GM12878 (cell line): ENCODE results near the gene SLC25A11. TPM values are rescaled to one million over a fixed set of nuclear protein-coding genes. Genes with fewer than 3 reads are reported as not detected.

Experiments
- ATAC-seq: fragments of 200-7000 bp; cut with Tn5 transposase; 3 replicates; pipeline ENCODE4 v1.9.1; 2020; ENCODE audit warnings: mild to moderate bottlenecking, moderate library complexity
- BruUV-seq: library from RNA; stranded (reverse); fragments of 400-500 nt; replicated peaks from 2 replicates; lab custom pipeline; 2021; lab: Mats Ljungman, UMichigan
- CTCF ChIA-PET: fragments of 300-600 bp; sonication (Branson Sonifier 250); formaldehyde crosslinking; extraction: SDS; loops from one replicate; lab custom pipeline; 2021; ENCODE audit warnings: inconsistent platforms; lab: Yijun Ruan, JAX
- POLR2A ChIA-PET: fragments of 350-600 bp; formaldehyde crosslinking; extraction: SDS; loops from one replicate; lab custom pipeline; 2021; ENCODE audit warnings: inconsistent platforms; lab: Charles Lee
- RAD21 ChIA-PET: fragments of 300-600 bp; sonication (Branson Sonifier 250); formaldehyde crosslinking; loops from one replicate; lab custom pipeline; 2023; ENCODE audit warnings: antibody characterized with exemption; ENCODE audit not compliant: unreplicated experiment; lab: Charles Lee
- SMC1A ChIA-PET: fragments of 300-600 bp; sonication (Branson Sonifier 250); formaldehyde crosslinking; loops from one replicate; lab custom pipeline; 2023; ENCODE audit not compliant: unreplicated experiment, uncharacterized antibody; lab: Charles Lee
- DNase-seq: peaks from one replicate; pipeline ENCODE4 v3.0.0-alpha.2; 2011; ENCODE audit warnings: low read depth, low spot score
- FAIRE-seq: peaks from 3 replicates; lab custom pipeline; 2011; peaks lifted over from hg19 to GRCh38; lab: Jason Lieb, UNC
- H2AFZ ChIP-seq: 2 replicates; pipeline ENCODE4 v1.6.0; 2011; ENCODE audit warnings: low read depth, low read length, control low read depth; ENCODE audit not compliant: control insufficient read depth
- H3K27ac ChIP-seq: 2 replicates; pipeline ENCODE4 v1.5.1; 2011; ENCODE audit warnings: control low read depth; ENCODE audit not compliant: control insufficient read depth, insufficient read depth
- H3K27me3 ChIP-seq, 2 experiments: replicated peaks in 1 of 2; 2 replicates each; pipeline versions ENCODE4 v1.6.0 to v1.6.1; 2011; ENCODE audit warnings: low read length in 1 of 2; ENCODE audit not compliant: control insufficient read depth in 2 of 2, insufficient read depth in 2 of 2
- H3K36me3 ChIP-seq, 2 experiments: 2 replicates each; pipeline ENCODE4 v1.5.1; 2011; ENCODE audit warnings: low read length in 1 of 2; ENCODE audit not compliant: control insufficient read depth in 2 of 2, insufficient read depth in 2 of 2
- H3K4me1 ChIP-seq: 2 replicates; pipeline ENCODE4 v1.6.1; 2011; ENCODE audit warnings: mild to moderate bottlenecking, low read length, moderate library complexity, mixed read lengths; ENCODE audit not compliant: control insufficient read depth, insufficient read depth
- H3K4me2 ChIP-seq: 2 replicates; pipeline ENCODE4 v1.6.0; 2011; ENCODE audit warnings: control low read depth; ENCODE audit not compliant: control insufficient read depth, insufficient read depth
- H3K4me3 ChIP-seq: fragments of 200-600 bp; sonication (generic); 2 replicates; pipeline ENCODE4 v1.5.1; 2016
- H3K79me2 ChIP-seq: 2 replicates; pipeline ENCODE4 v1.6.0; 2011; ENCODE audit warnings: low read length; ENCODE audit not compliant: control insufficient read depth, insufficient read depth
- H3K9ac ChIP-seq: 2 replicates; pipeline ENCODE4 v1.8.0; 2011; ENCODE audit warnings: low read length, control low read depth, mixed read lengths; ENCODE audit not compliant: control insufficient read depth, insufficient read depth
- H3K9me3 ChIP-seq: replicated peaks from 3 replicates; pipeline ENCODE4 v1.5.1; 2011; ENCODE audit warnings: mild to moderate bottlenecking, low read length; ENCODE audit not compliant: control insufficient read depth, insufficient read depth
- H4K20me1 ChIP-seq: 2 replicates; pipeline ENCODE4 v1.6.0; 2011; ENCODE audit not compliant: control insufficient read depth, insufficient read depth
- ASH2L ChIP-seq: fragments of 300-600, 200-600 bp; sonication (generic); IDR thresholded peaks from 2 replicates; pipeline ENCODE4 v1.6.1; 2017; ENCODE audit warnings: low read depth, mild to moderate bottlenecking, borderline replicate concordance
- BACH1 ChIP-seq: fragments of 450-650 bp; IDR thresholded peaks from 2 replicates; pipeline ENCODE4 v1.6.1; 2017; ENCODE audit warnings: mild to moderate bottlenecking, borderline replicate concordance
- DPF2 ChIP-seq: fragments of 450-650 bp; IDR thresholded peaks from 2 replicates; pipeline ENCODE4 v1.6.1; 2017; ENCODE audit warnings: mild to moderate bottlenecking
- EGR1 ChIP-seq, 2 experiments: IDR thresholded peaks; 1 replicate in 1 of 2; 2 replicates in 1 of 2; pipeline ENCODE4 v1.6.1; 2011 to 2012; ENCODE audit warnings: low read depth in 2 of 2, low read length in 2 of 2, borderline replicate concordance in 1 of 2, mild to moderate bottlenecking in 1 of 2, moderate library complexity in 1 of 2
- HDAC2 ChIP-seq: fragments of 200-600 bp; sonication (generic); IDR thresholded peaks from 2 replicates; pipeline ENCODE4 v1.6.1; 2017
- JUND ChIP-seq: IDR thresholded peaks from 2 replicates; pipeline ENCODE4 v1.6.1; 2012; ENCODE audit warnings: low read depth, mild to moderate bottlenecking, low read length, improper control_type of control experiment, moderate library complexity
- MEF2A ChIP-seq: IDR thresholded peaks from 2 replicates; pipeline ENCODE4 v1.6.1; 2011; ENCODE audit warnings: low read depth, mild to moderate bottlenecking, low read length, moderate library complexity; ENCODE audit not compliant: insufficient read depth
- NR2C1 ChIP-seq: fragments of 450-650 bp; IDR thresholded peaks from 2 replicates; pipeline ENCODE4 v1.6.1; 2017; ENCODE audit warnings: antibody characterized with exemption, mild to moderate bottlenecking, moderate library complexity
- NRF1 ChIP-seq: conservative IDR thresholded peaks from 2 replicates; pipeline ENCODE4 v1.6.1; 2011; ENCODE audit warnings: mild to moderate bottlenecking, low read depth, low read length, improper control_type of control experiment
- POLR2AphosphoS2 ChIP-seq: IDR thresholded peaks from 2 replicates; pipeline ENCODE4 v1.6.1; 2011; ENCODE audit warnings: low read depth, mild to moderate bottlenecking, low read length, improper control_type of control experiment, moderate library complexity
- SPI1 ChIP-seq: IDR thresholded peaks from 2 replicates; pipeline ENCODE4 v1.6.1; 2011; ENCODE audit warnings: low read depth, mild to moderate bottlenecking, low read length, moderate library complexity, borderline replicate concordance; ENCODE audit not compliant: insufficient read depth
- WRNIP1 ChIP-seq: IDR thresholded peaks from 2 replicates; pipeline ENCODE4 v1.6.1; 2011; ENCODE audit warnings: low read depth, low read length, improper control_type of control experiment, borderline replicate concordance
- WGBS: methylation state at CpG from one replicate; pipeline ENCODE4 v1.1.6; 2016; ENCODE audit warnings: low lambda C conversion rate; ENCODE audit not compliant: insufficient replicate concordance, insufficient coverage; ENCODE audit errors: missing lambda C conversion rate; 5-methylcytosine and 5-hydroxymethylcytosine counted together
- in situ Hi-C: fragments of 300-500 bp; cut with MboI; formaldehyde crosslinking; loops from 9 replicates; pipeline ENCODE4 v1.14.3; 2018; ENCODE audit warnings: mixed read lengths
- intact Hi-C: fragments of 100-400 bp; cut with micrococcal nuclease; formaldehyde crosslinking; loops from one replicate; pipeline ENCODE4 v1.14.2; 2022; ENCODE audit not compliant: unreplicated experiment
- polyA plus RNA-seq, 11 experiments: library from polyadenylated mRNA; depleted of rRNA in 4 of 11; unstranded in 6 of 11; stranded (reverse) in 5 of 11; fragments of >200 nt; fragmentation: Nextera tagmentation in 4 of 11; fragmentation: Illumina TruSeq in 1 of 11; extraction: Ambion mirVana in 4 of 11; extraction: Trizol in 1 of 11; gene quantifications; 1 replicate in 1 of 11; 2 replicates in 10 of 11; pipeline versions ENCODE4 v1.2.1 to v1.2.3, GENCODE V29; 2011 to 2016; ENCODE audit warnings: inconsistent platforms in 2 of 11, missing spikeins in 2 of 11, low read depth in 1 of 11
- total RNA-seq, 4 experiments: library from RNA; depleted of rRNA in 3 of 4; stranded (reverse); fragments of >200 nt in 3 of 4; fragmentation: Illumina TruSeq in 1 of 4; extraction: Trizol in 1 of 4; gene quantifications; 2 replicates each; pipeline versions ENCODE4 v1.2.1 to v1.2.3, GENCODE V29; 2013 to 2021
- TF ChIP-seq, protein P1 (sequence below): IDR thresholded peaks from 2 replicates; pipeline ENCODE4 v1.6.1; 2012; ENCODE audit warnings: low read depth, low read length, improper control_type of control experiment
- TF ChIP-seq, protein P2 (sequence below): fragments of 450-650 bp; IDR thresholded peaks from 2 replicates; pipeline ENCODE4 v1.6.1; 2017; ENCODE audit warnings: mild to moderate bottlenecking

The SLC25A11 gene
- total and polyA plus RNA-seq, 10 of the 15 experiments (the other 5 are each of a cell fraction or from before 2014, with no cell fraction given), result 5.8 to 142 (median 65.0) TPM

DNA sequence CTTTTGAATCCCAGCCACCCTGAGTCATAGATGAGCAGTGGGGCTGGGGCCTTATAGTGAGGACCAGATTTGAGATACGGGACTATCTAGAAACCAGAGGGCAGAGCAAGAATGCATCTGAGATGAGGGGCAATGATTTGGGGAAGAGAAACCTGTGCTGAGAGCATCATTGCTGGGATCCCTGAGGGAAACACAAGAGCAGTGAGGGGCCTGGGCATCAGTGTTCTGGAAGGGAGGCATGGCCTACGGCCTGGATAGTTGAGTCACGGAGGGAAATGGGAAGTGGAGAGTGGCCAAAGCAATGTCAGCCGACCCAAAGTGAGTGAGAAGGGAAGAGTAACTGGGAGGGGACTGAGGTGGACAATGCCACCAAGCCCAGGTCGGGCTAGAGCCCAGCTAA, 42.5 kb upstream of the SLC25A11 start:
- H3K27ac ChIP-seq, result no peak overlapping the region
- TF ChIP-seq, protein P1, sequence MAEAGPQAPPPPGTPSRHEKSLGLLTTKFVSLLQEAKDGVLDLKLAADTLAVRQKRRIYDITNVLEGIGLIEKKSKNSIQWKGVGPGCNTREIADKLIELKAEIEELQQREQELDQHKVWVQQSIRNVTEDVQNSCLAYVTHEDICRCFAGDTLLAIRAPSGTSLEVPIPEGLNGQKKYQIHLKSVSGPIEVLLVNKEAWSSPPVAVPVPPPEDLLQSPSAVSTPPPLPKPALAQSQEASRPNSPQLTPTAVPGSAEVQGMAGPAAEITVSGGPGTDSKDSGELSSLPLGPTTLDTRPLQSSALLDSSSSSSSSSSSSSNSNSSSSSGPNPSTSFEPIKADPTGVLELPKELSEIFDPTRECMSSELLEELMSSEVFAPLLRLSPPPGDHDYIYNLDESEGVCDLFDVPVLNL, result no peak
- no peak for TF ChIP-seq HDAC2
- no peak for TF ChIP-seq EGR1 (IDR thresholded peaks at IDR 0.05; ENCODE audit: borderline replicate concordance in 1 of 2, low read depth in 2 of 2, low read length in 2 of 2)
- TF ChIP-seq MEF2A, result no peak
- TF ChIP-seq, protein P2, sequence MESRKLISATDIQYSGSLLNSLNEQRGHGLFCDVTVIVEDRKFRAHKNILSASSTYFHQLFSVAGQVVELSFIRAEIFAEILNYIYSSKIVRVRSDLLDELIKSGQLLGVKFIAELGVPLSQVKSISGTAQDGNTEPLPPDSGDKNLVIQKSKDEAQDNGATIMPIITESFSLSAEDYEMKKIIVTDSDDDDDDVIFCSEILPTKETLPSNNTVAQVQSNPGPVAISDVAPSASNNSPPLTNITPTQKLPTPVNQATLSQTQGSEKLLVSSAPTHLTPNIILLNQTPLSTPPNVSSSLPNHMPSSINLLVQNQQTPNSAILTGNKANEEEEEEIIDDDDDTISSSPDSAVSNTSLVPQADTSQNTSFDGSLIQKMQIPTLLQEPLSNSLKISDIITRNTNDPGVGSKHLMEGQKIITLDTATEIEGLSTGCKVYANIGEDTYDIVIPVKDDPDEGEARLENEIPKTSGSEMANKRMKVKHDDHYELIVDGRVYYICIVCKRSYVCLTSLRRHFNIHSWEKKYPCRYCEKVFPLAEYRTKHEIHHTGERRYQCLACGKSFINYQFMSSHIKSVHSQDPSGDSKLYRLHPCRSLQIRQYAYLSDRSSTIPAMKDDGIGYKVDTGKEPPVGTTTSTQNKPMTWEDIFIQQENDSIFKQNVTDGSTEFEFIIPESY, result no peak
- TF ChIP-seq JUND, result no peak
- no peak for TF ChIP-seq DPF2
- TF ChIP-seq WRNIP1, result no peak
- TF ChIP-seq POLR2AphosphoS2, result no peak
- TF ChIP-seq BACH1, result no peak
- TF ChIP-seq NRF1, result no peak
- TF ChIP-seq NR2C1, result no peak
- TF ChIP-seq SPI1, result no peak
- TF ChIP-seq ASH2L, result no peak
- ChIA-PET CTCF (interaction anchor here (0.9 to 1.5 kb wide), 3 partner anchors 12 to 81 kb away, joined by 4 to 6 read pairs (median 4); no protein-coding TSS in a partner anchor), POLR2A (no interaction called here), SMC1A (no interaction called here), RAD21 (no interaction called here)
- peaks cover 12 to 16% of the 10 kb centered on the region in 2 experiments; a peak in 3 of 4 replicates for H3K36me3 ChIP-seq
- ATAC-seq (no peak), FAIRE-seq (no peak), DNase-seq (no peak)
- H3K4me1 ChIP-seq, result peaks cover 17% of the 10 kb centered on the region
- no peaks in the 10 kb centered on the region for H3K27me3 ChIP-seq
- peaks cover 11% of the 10 kb centered on the region for H3K79me2 ChIP-seq
- H3K4me2 ChIP-seq, result no peak overlapping the region
- intact Hi-C loops (no loop called here), in situ Hi-C loops (loop anchor here (5.0 kb wide), 1 partner anchor 85 kb away; no protein-coding TSS in a partner anchor)
- no peak overlapping the region for H2AFZ ChIP-seq
- no peaks in the 10 kb centered on the region for H4K20me1 ChIP-seq
- H3K4me3 ChIP-seq, result no peak overlapping the region
- no TSS peak for BruUV-seq
- H3K9me3 ChIP-seq, result no peaks in the 10 kb centered on the region
- no peak overlapping the region for H3K9ac ChIP-seq
- 81% methylated on average over 5 of the region's 5 CpGs for WGBS
